ENCODE results near the gene PCDHGC3. TPM values are rescaled to one million over a fixed set of nuclear protein-coding genes. Genes with fewer than 3 reads are reported as not detected.

The PCDHGC3 gene
- total RNA-seq, 2 experiments from 2014 or later, result 27.2 to 59.7 TPM

- Histone ChIP-seq H3K4me1 (ENCODE audit: insufficient read depth, low read length, poor library complexity, severe bottlenecking) (peaks cover 14% of the 10 kb centered on the region), H3K9me3 (ENCODE audit: low read length) (no peaks in the 10 kb centered on the region), H3K36me3 (ENCODE audit: insufficient read depth, low read length) (peaks cover 72% of the 10 kb centered on the region), H2AFZ (ENCODE audit: low read length) (no peak overlapping the region), H3K4me3 (ENCODE audit: low read depth, low read length, poor library complexity, severe bottlenecking) (no peak overlapping the region), H3K4me2 (ENCODE audit: low read length) (no peak overlapping the region), H4K20me1 (ENCODE audit: insufficient read depth, low read length) (0 out of 2 replicates have a peak, but pooled peaks cover 5% of the 10 kb centered on the region), H3K27ac (ENCODE audit: low read depth, low read length, poor library complexity, severe bottlenecking) (no peak overlapping the region), H3K9me2 (ENCODE audit: insufficient read depth, low read length) (no peaks in the 10 kb centered on the region), H3K79me2 (ENCODE audit: insufficient read depth, low read depth, low read length) (no peaks in the 10 kb centered on the region)
- POLR2A ChIA-PET, result interaction anchor here (0.9 to 2.6 kb wide), 4 partner anchors 9 to 97 kb away, joined by 3 to 7 read pairs (median 4); no protein-coding TSS in a partner anchor
- TF ChIP-seq CTCF (conservative IDR thresholded peaks at IDR 0.05; ENCODE audit: low read length) (no peak), EZH2phosphoT487 (IDR thresholded peaks at IDR 0.05; ENCODE audit: borderline replicate concordance, low read depth, low read length) (no peak)
- DNase-seq (ENCODE audit: low spot score), result no peak
- BruUV-seq (replicated peaks), result no TSS peak
- CTCF ChIA-PET (ENCODE audit: unreplicated experiment), result no interaction called here
- intact Hi-C loops (cut with micrococcal nuclease; ENCODE audit: unreplicated experiment), result no loop called here
These were observed 16.6 kb downstream of the PCDHGC3 start for GRCh38 chr5:141492168-141492885.

- intact Hi-C loops (cut with micrococcal nuclease; ENCODE audit: unreplicated experiment), result no loop called here
- H3K4me3 ChIP-seq (ENCODE audit: low read depth, low read length, poor library complexity, severe bottlenecking), result no peak overlapping the region
- no peaks in the 10 kb centered on the region for H3K79me2 ChIP-seq (ENCODE audit: insufficient read depth, low read depth, low read length)
- no peak overlapping the region for H3K27ac ChIP-seq (ENCODE audit: low read depth, low read length, poor library complexity, severe bottlenecking)
- TF ChIP-seq CTCF (conservative IDR thresholded peaks at IDR 0.05; ENCODE audit: low read length) (no peak), EZH2phosphoT487 (IDR thresholded peaks at IDR 0.05; ENCODE audit: borderline replicate concordance, low read depth, low read length) (no peak)
- H4K20me1 ChIP-seq (ENCODE audit: insufficient read depth, low read length), result no peaks in the 10 kb centered on the region
- ChIA-PET POLR2A (interaction anchor here (0.5 to 2.6 kb wide), 6 partner anchors 10 to 98 kb away, joined by 3 to 7 read pairs (median 4); no protein-coding TSS in a partner anchor), CTCF (ENCODE audit: unreplicated experiment) (no interaction called here)
- no peaks in the 10 kb centered on the region for H3K9me3 ChIP-seq (ENCODE audit: low read length)
- H2AFZ ChIP-seq (ENCODE audit: low read length), result no peak overlapping the region
- DNase-seq (ENCODE audit: low spot score), result no peak
- H3K9me2 ChIP-seq (ENCODE audit: insufficient read depth, low read length), result no peaks in the 10 kb centered on the region
- peaks cover 71% of the 10 kb centered on the region for H3K36me3 ChIP-seq (ENCODE audit: insufficient read depth, low read length)
- H3K4me1 ChIP-seq (ENCODE audit: insufficient read depth, low read length, poor library complexity, severe bottlenecking), result no peaks in the 10 kb centered on the region
- BruUV-seq (replicated peaks), result no TSS peak
- H3K4me2 ChIP-seq (ENCODE audit: low read length), result no peak overlapping the region
These were observed 18.0 kb downstream of the PCDHGC3 start for GRCh38 chr5:141493500-141494422.
